AG04450 (cell line): ENCODE results near the gene TBX15. TPM values are rescaled to one million over a fixed set of nuclear protein-coding genes. Genes with fewer than 3 reads are reported as not detected.

Source experiments
- CTCF ChIA-PET: fragments of 300-600, 350-600 bp; formaldehyde crosslinking; extraction: SDS; loops from one replicate; lab custom pipeline; 2022; ENCODE audit warnings: antibody characterized with exemption, inconsistent platforms; lab: Charles Lee
- POLR2A ChIA-PET: fragments of 350-600 bp; formaldehyde crosslinking; extraction: SDS; loops from one replicate; lab custom pipeline; 2021; ENCODE audit warnings: antibody characterized with exemption, inconsistent platforms; lab: Yijun Ruan, JAX
- DNase-seq: peaks from one replicate; pipeline ENCODE4 v3.0.0-alpha.2; 2011; ENCODE audit warnings: low read depth, low spot score
- H3K27ac ChIP-seq: one replicate; pipeline ENCODE4 v1.5.1; 2012; ENCODE audit warnings: low read depth, low read length, control low read depth
- H3K27me3 ChIP-seq: one replicate; pipeline ENCODE4 v1.6.0; 2012; ENCODE audit warnings: low read length; ENCODE audit not compliant: control insufficient read depth, insufficient read depth
- H3K4me3 ChIP-seq: 2 replicates; pipeline ENCODE4 v1.5.1; 2011; ENCODE audit warnings: mild to moderate bottlenecking, low read depth, low read length, control low read depth
- H3K9me3 ChIP-seq: 2 replicates; pipeline ENCODE4 v1.5.1; 2012; ENCODE audit warnings: low read length; ENCODE audit not compliant: control insufficient read depth, insufficient read depth
- polyA plus RNA-seq: library from polyadenylated mRNA; depleted of rRNA; stranded (reverse); fragments of >200 nt; gene quantifications from 2 replicates; pipeline ENCODE4 v1.2.3, GENCODE V29; 2011
- TF ChIP-seq, protein P1 (sequence below): IDR thresholded peaks from 2 replicates; pipeline ENCODE4 v1.5.1; 2011; ENCODE audit warnings: low read depth, low read length, control low read depth, inconsistent platforms

Gene TBX15
- polyA plus RNA-seq, 1 experiment, result not detected

DNA sequence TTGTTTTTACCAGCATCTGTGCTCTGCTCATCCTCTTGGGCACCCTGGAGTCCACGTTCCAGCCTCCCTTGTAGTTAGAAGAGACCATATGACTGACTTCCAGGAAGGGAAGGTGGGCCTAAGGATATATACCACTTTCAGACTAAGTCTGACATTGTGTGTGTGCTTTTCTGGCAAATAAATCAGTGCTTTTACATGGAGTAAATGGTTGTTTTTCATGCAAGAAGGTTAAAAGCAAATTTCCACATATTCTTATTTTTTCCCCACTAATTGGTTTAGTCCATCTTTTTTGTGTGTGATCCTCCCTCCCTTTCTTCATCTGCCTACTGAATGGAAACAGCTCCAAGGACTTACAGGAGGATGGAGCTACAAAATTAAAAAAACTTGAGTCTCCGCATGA, 119.8 kb downstream of the TBX15 start:
- POLR2A ChIA-PET, result no interaction called here
- Histone ChIP-seq H3K4me3 (no peak overlapping the region), H3K27me3 (no peaks in the 10 kb centered on the region), H3K27ac (no peak overlapping the region), H3K9me3 (no peaks in the 10 kb centered on the region)
- TF ChIP-seq, protein P1, sequence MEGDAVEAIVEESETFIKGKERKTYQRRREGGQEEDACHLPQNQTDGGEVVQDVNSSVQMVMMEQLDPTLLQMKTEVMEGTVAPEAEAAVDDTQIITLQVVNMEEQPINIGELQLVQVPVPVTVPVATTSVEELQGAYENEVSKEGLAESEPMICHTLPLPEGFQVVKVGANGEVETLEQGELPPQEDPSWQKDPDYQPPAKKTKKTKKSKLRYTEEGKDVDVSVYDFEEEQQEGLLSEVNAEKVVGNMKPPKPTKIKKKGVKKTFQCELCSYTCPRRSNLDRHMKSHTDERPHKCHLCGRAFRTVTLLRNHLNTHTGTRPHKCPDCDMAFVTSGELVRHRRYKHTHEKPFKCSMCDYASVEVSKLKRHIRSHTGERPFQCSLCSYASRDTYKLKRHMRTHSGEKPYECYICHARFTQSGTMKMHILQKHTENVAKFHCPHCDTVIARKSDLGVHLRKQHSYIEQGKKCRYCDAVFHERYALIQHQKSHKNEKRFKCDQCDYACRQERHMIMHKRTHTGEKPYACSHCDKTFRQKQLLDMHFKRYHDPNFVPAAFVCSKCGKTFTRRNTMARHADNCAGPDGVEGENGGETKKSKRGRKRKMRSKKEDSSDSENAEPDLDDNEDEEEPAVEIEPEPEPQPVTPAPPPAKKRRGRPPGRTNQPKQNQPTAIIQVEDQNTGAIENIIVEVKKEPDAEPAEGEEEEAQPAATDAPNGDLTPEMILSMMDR, result no peak
- no peak for DNase-seq
- CTCF ChIA-PET, result no interaction called here

DNA sequence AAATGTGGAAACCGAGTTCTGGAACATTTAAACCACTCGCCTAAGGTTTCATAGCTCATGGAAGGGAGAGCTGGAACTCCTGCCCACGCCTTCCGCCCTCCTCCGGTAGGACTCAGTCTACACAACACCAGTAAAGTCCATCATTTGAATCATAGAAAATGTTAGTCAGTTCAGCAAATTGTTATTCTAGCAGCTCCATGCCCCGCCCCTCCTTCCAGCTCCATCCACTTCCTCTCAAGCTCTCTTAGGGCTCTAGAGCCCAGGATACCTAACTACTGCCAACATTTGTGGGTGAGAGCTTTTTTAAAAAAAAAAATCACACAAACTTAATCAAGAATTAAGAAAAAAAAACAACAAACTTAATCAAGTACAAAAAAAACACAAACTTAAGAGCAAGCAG, 121.8 kb downstream of the TBX15 start:
- TF ChIP-seq, protein P1, result no peak
- no peak for DNase-seq
- Histone ChIP-seq H3K27ac (no peak overlapping the region), H3K9me3 (no peaks in the 10 kb centered on the region), H3K27me3 (no peaks in the 10 kb centered on the region), H3K4me3 (no peak overlapping the region)
- CTCF ChIA-PET, result interaction anchor here (0.6 kb wide), 1 partner anchor 235 kb away, joined by 4 read pairs; no protein-coding TSS in a partner anchor
- POLR2A ChIA-PET, result no interaction called here

DNA sequence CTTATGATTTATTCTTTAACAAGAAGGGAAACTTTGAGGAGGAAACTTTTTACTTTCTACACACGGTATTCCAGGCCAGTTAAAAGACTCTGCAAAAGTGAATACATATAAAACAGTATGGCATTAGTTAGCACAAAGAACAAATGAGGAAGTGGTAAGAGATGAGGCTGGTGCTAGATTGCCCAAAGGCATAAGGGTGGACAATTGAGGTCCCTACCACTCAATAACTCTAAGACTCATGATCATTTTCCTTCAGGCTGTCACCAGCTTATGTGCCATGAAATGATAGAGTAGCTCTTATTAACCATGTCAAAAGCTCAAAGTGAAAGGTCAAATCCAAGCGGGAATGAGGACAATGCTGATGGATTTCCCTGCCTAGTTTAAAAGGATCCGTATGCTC, 124.5 kb downstream of the TBX15 start:
- ChIA-PET CTCF (no interaction called here), POLR2A (no interaction called here)
- Histone ChIP-seq H3K27me3 (no peaks in the 10 kb centered on the region), H3K9me3 (no peaks in the 10 kb centered on the region), H3K27ac (no peak overlapping the region), H3K4me3 (no peak overlapping the region)
- no peak for DNase-seq
- TF ChIP-seq, protein P1, result no peak

DNA sequence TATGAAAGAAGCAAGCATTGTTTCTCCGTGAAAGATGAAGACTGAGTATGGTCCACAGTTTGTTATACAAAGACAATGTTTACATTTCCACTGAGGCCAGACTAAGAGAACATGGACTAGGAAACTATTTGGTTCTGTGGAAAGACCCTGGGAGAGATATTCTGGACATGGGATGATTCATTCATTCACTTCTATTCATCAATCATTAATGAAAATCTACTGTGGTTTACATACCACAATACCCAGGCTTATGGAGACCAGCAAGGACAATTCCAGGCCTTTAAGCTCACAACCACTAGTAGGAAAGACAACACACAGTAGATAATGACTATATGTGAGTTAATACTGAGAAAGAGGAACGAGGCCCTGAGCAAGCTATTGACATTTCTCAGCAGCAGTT, 125.4 kb downstream of the TBX15 start:
- ChIA-PET CTCF (no interaction called here), POLR2A (no interaction called here)
- no peak for DNase-seq
- TF ChIP-seq, protein P1, result no peak
- H3K27ac ChIP-seq, result no peak overlapping the region
- H3K9me3 ChIP-seq, result no peaks in the 10 kb centered on the region
- H3K27me3 ChIP-seq, result no peaks in the 10 kb centered on the region
- H3K4me3 ChIP-seq, result no peak overlapping the region

DNA sequence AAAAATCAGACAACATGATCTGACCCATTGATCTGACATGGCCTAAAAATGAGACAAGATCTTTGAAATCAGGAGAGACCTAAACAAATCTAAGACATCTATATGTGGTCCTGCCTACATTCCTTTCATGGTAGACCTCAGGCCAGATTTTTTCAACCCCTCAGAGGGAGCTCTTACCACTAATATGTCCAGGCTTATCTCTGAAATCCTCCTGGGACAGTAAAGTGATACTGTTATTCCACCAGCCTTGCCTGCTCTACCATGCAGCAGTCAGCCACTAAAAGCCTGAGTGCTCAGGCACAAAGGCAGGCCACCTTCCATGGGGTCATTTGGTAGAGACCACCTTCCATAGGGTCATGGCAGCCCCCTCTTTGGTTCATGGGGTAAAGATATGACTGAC, 126.9 kb downstream of the TBX15 start:
- Histone ChIP-seq H3K27ac (no peak overlapping the region), H3K27me3 (no peaks in the 10 kb centered on the region), H3K4me3 (no peak overlapping the region), H3K9me3 (no peaks in the 10 kb centered on the region)
- TF ChIP-seq, protein P1, result no peak
- DNase-seq, result no peak
- CTCF ChIA-PET, result no interaction called here
- POLR2A ChIA-PET, result no interaction called here
